Fibroblast of lung (primary cell): ENCODE measurements around the gene POMT1. TPM values are rescaled to one million over a fixed set of nuclear protein-coding genes. Genes with fewer than 3 reads are reported as not detected.
A peak's percentile ranks its signal among the peaks of the same experiment; 100 is the strongest.

ENCODE experiments used
- DNase-seq, 2 donors: peaks; one replicate each; pipeline versions ENCODE4 v3.0.0 to v3.0.0-alpha.2; 2010; ENCODE audit warnings: low read depth in 2 of 2
- H2AFZ ChIP-seq: 2 replicates; pipeline ENCODE4 v1.5.1; 2012; ENCODE audit warnings: low read length, control low read depth, inconsistent platforms
- H3K27ac ChIP-seq: 2 replicates; pipeline ENCODE4 v1.5.1; 2011; ENCODE audit warnings: low read length, control low read depth; ENCODE audit not compliant: insufficient read depth
- H3K27me3 ChIP-seq: 2 replicates; pipeline ENCODE4 v1.5.1; 2011; ENCODE audit warnings: mild to moderate bottlenecking, low read length; ENCODE audit not compliant: control insufficient read depth, insufficient read depth
- H3K36me3 ChIP-seq: 2 replicates; pipeline ENCODE4 v1.5.1; 2011; ENCODE audit warnings: low read length; ENCODE audit not compliant: control insufficient read depth, insufficient read depth
- H3K4me1 ChIP-seq: 2 replicates; pipeline ENCODE4 v1.5.1; 2011; ENCODE audit warnings: low read length; ENCODE audit not compliant: control insufficient read depth, insufficient read depth; ENCODE audit errors: extremely low read depth
- H3K4me2 ChIP-seq: 2 replicates; pipeline ENCODE4 v1.5.1; 2011; ENCODE audit warnings: low read length, control low read depth; ENCODE audit not compliant: insufficient read depth; ENCODE audit errors: extremely low read depth
- H3K4me3 ChIP-seq, 4 experiments: fragments of 200-600 bp in 1 of 4; sonication (generic) in 1 of 4; replicated peaks in 1 of 4; 2 replicates each; pipeline ENCODE4 v1.5.1; 2011 to 2016; ENCODE audit warnings: low read length in 4 of 4, low read depth in 3 of 4, mild to moderate bottlenecking in 3 of 4, control low read depth in 2 of 4, inconsistent platforms in 1 of 4, mixed read lengths in 1 of 4; ENCODE audit not compliant: insufficient read depth in 1 of 4; ENCODE audit errors: control extremely low read depth in 1 of 4
- H3K79me2 ChIP-seq: 2 replicates; pipeline ENCODE4 v1.5.1; 2012; ENCODE audit warnings: mild to moderate bottlenecking, low read length, inconsistent platforms; ENCODE audit not compliant: control insufficient read depth, insufficient read depth
- H3K9ac ChIP-seq: 2 replicates; pipeline ENCODE4 v1.5.1; 2011; ENCODE audit warnings: mild to moderate bottlenecking, low read length, control low read depth; ENCODE audit not compliant: insufficient read depth
- H3K9me3 ChIP-seq: 2 replicates; pipeline ENCODE4 v1.5.1; 2012; ENCODE audit warnings: low read depth, low read length; ENCODE audit not compliant: control insufficient read depth, insufficient read depth
- H4K20me1 ChIP-seq: 2 replicates; pipeline ENCODE4 v1.5.1; 2011; ENCODE audit warnings: low read length; ENCODE audit not compliant: control insufficient read depth, insufficient read depth; ENCODE audit errors: extremely low read depth
- EZH2 ChIP-seq: IDR thresholded peaks from 2 replicates; pipeline ENCODE4 v1.5.1; 2012; ENCODE audit warnings: low read length, control low read depth, mild to moderate bottlenecking; ENCODE audit errors: missing control alignments
- polyA plus RNA-seq, 2 donors: library from polyadenylated mRNA; depleted of rRNA in 1 of 2; stranded (reverse) in 1 of 2; unstranded in 1 of 2; fragments of >200 nt; gene quantifications; 2 replicates each; pipeline ENCODE4 v1.2.1, GENCODE V29; 2011 to 2012; ENCODE audit warnings: missing spikeins in 1 of 2
- total RNA-seq: library from RNA; depleted of rRNA; stranded (reverse); fragments of >200 nt; gene quantifications from 2 replicates; pipeline ENCODE4 v1.2.1, GENCODE V29; 2014
- TF ChIP-seq, protein P1 (sequence below), 2 donors: IDR thresholded peaks in 1 of 2; conservative IDR thresholded peaks in 1 of 2; 1 replicate in 1 of 2; 2 replicates in 1 of 2; pipeline ENCODE4 v1.5.1; 2011 to 2012; ENCODE audit warnings: low read length in 2 of 2, control low read depth in 1 of 2, inconsistent platforms in 1 of 2, low read depth in 1 of 2, mild to moderate bottlenecking in 1 of 2

Gene POMT1
- total and polyA plus RNA-seq, 2 donors (not counting 1 experiment from before 2014, with no cell fraction given) = 17.7 to 36.7 TPM

GRCh38 chr9:131530920-131531832 lies 28.5 kb downstream of the POMT1 start, which contains the start of gene UCK1:
TSS of gene UCK1 (minus strand) at chr9:131531263. CDS start at chr9:131531174, 89 bp downstream.
- peak within 1 kb of the TSS; percentile 84 for H2AFZ ChIP-seq
- peak within 1 kb of the TSS; percentile 66 to 80 (median 76) for H3K4me3 ChIP-seq
- DNase-seq = peak; percentile 73 to 79
- TF ChIP-seq, protein P1, sequence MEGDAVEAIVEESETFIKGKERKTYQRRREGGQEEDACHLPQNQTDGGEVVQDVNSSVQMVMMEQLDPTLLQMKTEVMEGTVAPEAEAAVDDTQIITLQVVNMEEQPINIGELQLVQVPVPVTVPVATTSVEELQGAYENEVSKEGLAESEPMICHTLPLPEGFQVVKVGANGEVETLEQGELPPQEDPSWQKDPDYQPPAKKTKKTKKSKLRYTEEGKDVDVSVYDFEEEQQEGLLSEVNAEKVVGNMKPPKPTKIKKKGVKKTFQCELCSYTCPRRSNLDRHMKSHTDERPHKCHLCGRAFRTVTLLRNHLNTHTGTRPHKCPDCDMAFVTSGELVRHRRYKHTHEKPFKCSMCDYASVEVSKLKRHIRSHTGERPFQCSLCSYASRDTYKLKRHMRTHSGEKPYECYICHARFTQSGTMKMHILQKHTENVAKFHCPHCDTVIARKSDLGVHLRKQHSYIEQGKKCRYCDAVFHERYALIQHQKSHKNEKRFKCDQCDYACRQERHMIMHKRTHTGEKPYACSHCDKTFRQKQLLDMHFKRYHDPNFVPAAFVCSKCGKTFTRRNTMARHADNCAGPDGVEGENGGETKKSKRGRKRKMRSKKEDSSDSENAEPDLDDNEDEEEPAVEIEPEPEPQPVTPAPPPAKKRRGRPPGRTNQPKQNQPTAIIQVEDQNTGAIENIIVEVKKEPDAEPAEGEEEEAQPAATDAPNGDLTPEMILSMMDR (conservative IDR thresholded peaks at IDR 0.05 in 1 of 2, IDR thresholded peaks at IDR 0.05 in 1 of 2; ENCODE audit: low read depth in 1 of 2, low read length in 2 of 2) = no peak
- no peak for TF ChIP-seq EZH2
- H4K20me1 ChIP-seq = no peaks in the 10 kb centered on the region
- H3K9me3 ChIP-seq = no peaks in the 10 kb centered on the region
- H3K79me2 ChIP-seq = peaks cover 12% of the 10 kb centered on the region
- H3K27me3 ChIP-seq = no peaks in the 10 kb centered on the region
- peak within 1 kb of the TSS; percentile 80 for H3K9ac ChIP-seq
- H3K36me3 ChIP-seq = peaks cover 15% of the 10 kb centered on the region
- H3K27ac ChIP-seq = peak within 1 kb of the TSS; percentile 59
- peak within 1 kb of the TSS; percentile 95 for H3K4me2 ChIP-seq
- peaks cover 2% of the 10 kb centered on the region for H3K4me1 ChIP-seq

- Histone ChIP-seq H2AFZ (no peak overlapping the region), H3K4me1 (peaks cover 2% of the 10 kb centered on the region), H3K4me3 (no peak overlapping the region), H4K20me1 (no peaks in the 10 kb centered on the region), H3K27ac (no peak overlapping the region), H3K79me2 (peaks cover 9% of the 10 kb centered on the region), H3K36me3 (no peaks in the 10 kb centered on the region), H3K9me3 (no peaks in the 10 kb centered on the region), H3K9ac (no peak overlapping the region), H3K27me3 (no peaks in the 10 kb centered on the region), H3K4me2 (no peak overlapping the region)
- TF ChIP-seq EZH2 = no peak
- no peak for DNase-seq
Measured at GRCh38 chr9:131534721-131535237, 32.1 kb downstream of the POMT1 start.

- DNase-seq = no peak
- Histone ChIP-seq H3K9me3 (no peaks in the 10 kb centered on the region), H3K27me3 (peaks cover 5% of the 10 kb centered on the region), H3K4me1 (no peaks in the 10 kb centered on the region), H2AFZ (no peak overlapping the region), H3K27ac (no peak overlapping the region), H3K4me2 (no peak overlapping the region), H3K79me2 (no peaks in the 10 kb centered on the region), H4K20me1 (no peaks in the 10 kb centered on the region), H3K36me3 (no peaks in the 10 kb centered on the region), H3K4me3 (no peak overlapping the region), H3K9ac (no peak overlapping the region)
- TF ChIP-seq EZH2 = no peak
- TF ChIP-seq, protein P1 (conservative IDR thresholded peaks at IDR 0.05 in 1 of 2, IDR thresholded peaks at IDR 0.05 in 1 of 2; ENCODE audit: low read depth in 1 of 2, low read length in 2 of 2) = no peak
Measured at GRCh38 chr9:131537946-131538345, 35.2 kb downstream of the POMT1 start.
